Measurements from ENCODE around the gene CHST2.

CHST2 gene

GRCh38 chr3:143132246-143132980, 12.8 kb downstream of the CHST2 start:
- ATAC-seq (ENCODE audit: insufficient read depth, low read depth) (no peak), DNase-seq (no peak)
- Histone ChIP-seq H3K27me3 (ENCODE audit: insufficient read depth, low read length, poor library complexity) (no peaks in the 10 kb centered on the region), H2AFZ (ENCODE audit: low read depth, low read length) (no peak overlapping the region), H4K20me1 (ENCODE audit: insufficient read depth, low read length) (no peaks in the 10 kb centered on the region), H3K79me2 (ENCODE audit: insufficient read depth, low read length) (peaks cover 21% of the 10 kb centered on the region), H3K4me2 (ENCODE audit: insufficient read depth, low read length) (no peak overlapping the region), H3K27ac (ENCODE audit: low read length) (no peak overlapping the region), H3K4me1 (ENCODE audit: insufficient read depth, low read length) (peaks cover 8% of the 10 kb centered on the region), H3K36me3 (ENCODE audit: insufficient read depth, low read length) (peaks cover 27% of the 10 kb centered on the region), H3K9ac (ENCODE audit: low read depth, low read length) (no peak overlapping the region), H3K4me3 (ENCODE audit: low read depth in 1 of 2, low read length in 2 of 2) (no peak overlapping the region), H3K9me3 (ENCODE audit: insufficient read depth, low read length, severe bottlenecking) (no peaks in the 10 kb centered on the region)
- TF ChIP-seq CTCF (IDR thresholded peaks at IDR 0.05; ENCODE audit: borderline replicate concordance, extremely low read depth, low read length, poor library complexity, severe bottlenecking): no peak
- no peak for TF ChIP-seq EZH2 (IDR thresholded peaks at IDR 0.05; ENCODE audit: borderline replicate concordance, low read depth, low read length, severe bottlenecking)

GRCh38 chr3:143134471-143134870, 14.9 kb downstream of the CHST2 start:
- no peak overlapping the region for H3K4me3 ChIP-seq (ENCODE audit: low read depth in 1 of 2, low read length in 2 of 2)
- no peak overlapping the region for H3K27ac ChIP-seq (ENCODE audit: low read length)
- ATAC-seq (ENCODE audit: insufficient read depth, low read depth): no peak
- TF ChIP-seq EZH2 (IDR thresholded peaks at IDR 0.05; ENCODE audit: borderline replicate concordance, low read depth, low read length, severe bottlenecking): no peak
- no peak for TF ChIP-seq CTCF (IDR thresholded peaks at IDR 0.05; ENCODE audit: borderline replicate concordance, extremely low read depth, low read length, poor library complexity, severe bottlenecking)
- peaks cover 8% of the 10 kb centered on the region for H3K4me1 ChIP-seq (ENCODE audit: insufficient read depth, low read length)
- H4K20me1 ChIP-seq (ENCODE audit: insufficient read depth, low read length): no peaks in the 10 kb centered on the region
- H3K9ac ChIP-seq (ENCODE audit: low read depth, low read length): no peak overlapping the region
- no peak overlapping the region for H3K4me2 ChIP-seq (ENCODE audit: insufficient read depth, low read length)
- no peak for DNase-seq
- H3K79me2 ChIP-seq (ENCODE audit: insufficient read depth, low read length): peaks cover 3% of the 10 kb centered on the region
- no peaks in the 10 kb centered on the region for H3K27me3 ChIP-seq (ENCODE audit: insufficient read depth, low read length, poor library complexity)
- H2AFZ ChIP-seq (ENCODE audit: low read depth, low read length): no peak overlapping the region
- H3K9me3 ChIP-seq (ENCODE audit: insufficient read depth, low read length, severe bottlenecking): no peaks in the 10 kb centered on the region
- H3K36me3 ChIP-seq (ENCODE audit: insufficient read depth, low read length): peaks cover 11% of the 10 kb centered on the region; the same call in 1 of the 2 replicates

- DNase-seq (no peak), ATAC-seq (ENCODE audit: insufficient read depth, low read depth) (no peak)
- H3K4me3 ChIP-seq (ENCODE audit: low read depth in 1 of 2, low read length in 2 of 2): no peak overlapping the region
- H3K4me2 ChIP-seq (ENCODE audit: insufficient read depth, low read length): no peak overlapping the region
- peaks cover 11% of the 10 kb centered on the region; the same call in 1 of the 2 replicates for H3K36me3 ChIP-seq (ENCODE audit: insufficient read depth, low read length)
- H3K27me3 ChIP-seq (ENCODE audit: insufficient read depth, low read length, poor library complexity): no peaks in the 10 kb centered on the region
- no peak for TF ChIP-seq CTCF (IDR thresholded peaks at IDR 0.05; ENCODE audit: borderline replicate concordance, extremely low read depth, low read length, poor library complexity, severe bottlenecking)
- TF ChIP-seq EZH2 (IDR thresholded peaks at IDR 0.05; ENCODE audit: borderline replicate concordance, low read depth, low read length, severe bottlenecking): no peak
- H3K79me2 ChIP-seq (ENCODE audit: insufficient read depth, low read length): no peaks in the 10 kb centered on the region; the same call in none of the 2 replicates
- no peaks in the 10 kb centered on the region for H3K9me3 ChIP-seq (ENCODE audit: insufficient read depth, low read length, severe bottlenecking)
- H3K4me1 ChIP-seq (ENCODE audit: insufficient read depth, low read length): peaks cover 8% of the 10 kb centered on the region
- no peak overlapping the region for H3K9ac ChIP-seq (ENCODE audit: low read depth, low read length)
- no peak overlapping the region for H2AFZ ChIP-seq (ENCODE audit: low read depth, low read length)
- no peak overlapping the region for H3K27ac ChIP-seq (ENCODE audit: low read length)
- H4K20me1 ChIP-seq (ENCODE audit: insufficient read depth, low read length): no peaks in the 10 kb centered on the region
Observed at GRCh38 chr3:143135150-143135549, 15.6 kb downstream of the CHST2 start.

All from DND-41 (cell line).